K562 (cell line): Measurements from ENCODE around the gene POPDC2. TPM values are rescaled to one million over a fixed set of nuclear protein-coding genes. Genes with fewer than 3 reads are reported as not detected.

Experiments used
- ARID1B ChIP-seq: fragments of 450-650 bp; IDR thresholded peaks from 2 replicates; pipeline ENCODE4 v1.6.1; 2016; ENCODE audit warnings: antibody characterized with exemption, mild to moderate bottlenecking, inconsistent platforms
- BCLAF1 ChIP-seq, 2 experiments: fragments of 450-650 bp in 1 of 2; IDR thresholded peaks; 2 replicates each; pipeline ENCODE4 v1.6.1; 2011 to 2017; ENCODE audit warnings: low read depth in 2 of 2, antibody characterized with exemption in 1 of 2, borderline replicate concordance in 1 of 2, low read length in 1 of 2, mild to moderate bottlenecking in 1 of 2, mixed read lengths in 1 of 2; ENCODE audit not compliant: control insufficient read depth in 1 of 2
- CREB3L1 ChIP-seq: fragments of 450-650 bp; IDR thresholded peaks from 2 replicates; pipeline ENCODE4 v1.6.1; 2014; ENCODE audit warnings: low read depth, mild to moderate bottlenecking, moderate library complexity, borderline replicate concordance
- HMBOX1 ChIP-seq: sonication (generic); IDR thresholded peaks from 2 replicates; pipeline ENCODE4 v1.6.1; 2016
- NELFE ChIP-seq: IDR thresholded peaks from 2 replicates; pipeline ENCODE4 v1.6.1; 2011; ENCODE audit warnings: mild to moderate bottlenecking; ENCODE audit not compliant: insufficient read depth, insufficient read length
- ZNF354B ChIP-seq: fragments of 250-450 bp; sonication (Bioruptor Pico); IDR thresholded peaks from 2 replicates; pipeline ENCODE4 v1.4.0; 2020
- polyA plus RNA-seq, 8 experiments: library from polyadenylated mRNA; depleted of rRNA in 4 of 8; stranded (reverse) in 5 of 8; unstranded in 3 of 8; fragments of >200 nt; fragmentation: Nextera tagmentation in 2 of 8; fragmentation: Illumina TruSeq in 1 of 8; extraction: Ambion mirVana in 2 of 8; extraction: Trizol in 1 of 8; gene quantifications; 2 replicates each; pipeline versions ENCODE4 v1.2.1 to v1.2.3, GENCODE V29; 2011 to 2014; ENCODE audit warnings: inconsistent platforms in 1 of 8, missing spikeins in 1 of 8
- total RNA-seq, 7 experiments: library from RNA; depleted of rRNA in 6 of 7; stranded (reverse); fragments of >200 nt in 6 of 7; fragmentation: Illumina TruSeq in 2 of 7; extraction: Trizol in 2 of 7; gene quantifications; 2 replicates each; pipeline versions ENCODE4 v1.2.1 to v1.2.3, GENCODE V29; 2011 to 2021; ENCODE audit warnings: low replicate concordance in 1 of 7

POPDC2 gene
- total and polyA plus RNA-seq, 9 of the 15 experiments (the other 6 are each of a cell fraction or from before 2014, with no cell fraction given), result 0.08 to 0.32 (median 0.13) TPM; not detected in 4

- TF ChIP-seq HMBOX1 (no peak), ARID1B (no peak), CREB3L1 (no peak), NELFE (no peak), ZNF354B (CRISPR knock-in tag) (no peak), BCLAF1 (IDR thresholded peaks at IDR 0.05; ENCODE audit: borderline replicate concordance in 1 of 2, control insufficient read depth in 1 of 2, low read depth in 2 of 2, low read length in 1 of 2) (no peak)
Observed at GRCh38 chr3:119598410-119599098, 61.8 kb downstream of the POPDC2 start (continued).
